ENCODE data around the gene CDC73. TPM values are rescaled to one million over a fixed set of nuclear protein-coding genes. Genes with fewer than 3 reads are reported as not detected.

The CDC73 gene
- total and polyA plus RNA-seq, 2 of the 13 experiments (the other 11 are each of a cell fraction or from before 2014, with no cell fraction given): 20.2 to 26.3 TPM

DNA sequence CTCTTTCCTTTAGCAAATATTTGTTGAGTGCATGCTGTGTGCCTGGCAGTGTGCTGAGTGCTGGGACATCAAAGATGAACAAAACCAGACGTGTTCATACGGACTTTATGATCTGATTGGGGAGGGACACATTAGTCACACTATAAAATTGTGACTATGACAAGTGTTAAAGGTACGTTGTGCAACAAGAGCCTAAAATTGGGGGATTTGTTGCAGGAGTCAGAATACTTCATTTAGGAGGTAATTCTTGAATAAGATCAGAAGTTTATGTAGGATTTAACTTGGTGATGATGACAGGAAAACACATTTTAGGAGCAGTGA lies 35.0 kb downstream of the CDC73 start:
- TF ChIP-seq ZSCAN22 (CRISPR knock-in tag; IDR thresholded peaks at IDR 0.05) (no peak), MAFG (CRISPR knock-in tag; IDR thresholded peaks at IDR 0.05) (no peak), HOXD1 (CRISPR knock-in tag; IDR thresholded peaks at IDR 0.05) (no peak), ZNF839 (CRISPR knock-in tag; IDR thresholded peaks at IDR 0.05; ENCODE audit: borderline replicate concordance) (no peak), TAF15 (IDR thresholded peaks at IDR 0.05; ENCODE audit: low read depth, low read length, poor library complexity, severe bottlenecking) (no peak), NCOR1 (IDR thresholded peaks at IDR 0.05; ENCODE audit: borderline replicate concordance, low read length) (no peak), NKX3-1 (CRISPR knock-in tag; IDR thresholded peaks at IDR 0.05) (no peak)
- TF ChIP-seq, protein P1, sequence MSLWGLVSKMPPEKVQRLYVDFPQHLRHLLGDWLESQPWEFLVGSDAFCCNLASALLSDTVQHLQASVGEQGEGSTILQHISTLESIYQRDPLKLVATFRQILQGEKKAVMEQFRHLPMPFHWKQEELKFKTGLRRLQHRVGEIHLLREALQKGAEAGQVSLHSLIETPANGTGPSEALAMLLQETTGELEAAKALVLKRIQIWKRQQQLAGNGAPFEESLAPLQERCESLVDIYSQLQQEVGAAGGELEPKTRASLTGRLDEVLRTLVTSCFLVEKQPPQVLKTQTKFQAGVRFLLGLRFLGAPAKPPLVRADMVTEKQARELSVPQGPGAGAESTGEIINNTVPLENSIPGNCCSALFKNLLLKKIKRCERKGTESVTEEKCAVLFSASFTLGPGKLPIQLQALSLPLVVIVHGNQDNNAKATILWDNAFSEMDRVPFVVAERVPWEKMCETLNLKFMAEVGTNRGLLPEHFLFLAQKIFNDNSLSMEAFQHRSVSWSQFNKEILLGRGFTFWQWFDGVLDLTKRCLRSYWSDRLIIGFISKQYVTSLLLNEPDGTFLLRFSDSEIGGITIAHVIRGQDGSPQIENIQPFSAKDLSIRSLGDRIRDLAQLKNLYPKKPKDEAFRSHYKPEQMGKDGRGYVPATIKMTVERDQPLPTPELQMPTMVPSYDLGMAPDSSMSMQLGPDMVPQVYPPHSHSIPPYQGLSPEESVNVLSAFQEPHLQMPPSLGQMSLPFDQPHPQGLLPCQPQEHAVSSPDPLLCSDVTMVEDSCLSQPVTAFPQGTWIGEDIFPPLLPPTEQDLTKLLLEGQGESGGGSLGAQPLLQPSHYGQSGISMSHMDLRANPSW (CRISPR knock-in tag; IDR thresholded peaks at IDR 0.05; ENCODE audit: borderline replicate concordance): no peak
- TF ChIP-seq, protein P2, sequence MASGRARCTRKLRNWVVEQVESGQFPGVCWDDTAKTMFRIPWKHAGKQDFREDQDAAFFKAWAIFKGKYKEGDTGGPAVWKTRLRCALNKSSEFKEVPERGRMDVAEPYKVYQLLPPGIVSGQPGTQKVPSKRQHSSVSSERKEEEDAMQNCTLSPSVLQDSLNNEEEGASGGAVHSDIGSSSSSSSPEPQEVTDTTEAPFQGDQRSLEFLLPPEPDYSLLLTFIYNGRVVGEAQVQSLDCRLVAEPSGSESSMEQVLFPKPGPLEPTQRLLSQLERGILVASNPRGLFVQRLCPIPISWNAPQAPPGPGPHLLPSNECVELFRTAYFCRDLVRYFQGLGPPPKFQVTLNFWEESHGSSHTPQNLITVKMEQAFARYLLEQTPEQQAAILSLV (CRISPR knock-in tag; IDR thresholded peaks at IDR 0.05; ENCODE audit: borderline replicate concordance): no peak
- TF ChIP-seq, protein P3, sequence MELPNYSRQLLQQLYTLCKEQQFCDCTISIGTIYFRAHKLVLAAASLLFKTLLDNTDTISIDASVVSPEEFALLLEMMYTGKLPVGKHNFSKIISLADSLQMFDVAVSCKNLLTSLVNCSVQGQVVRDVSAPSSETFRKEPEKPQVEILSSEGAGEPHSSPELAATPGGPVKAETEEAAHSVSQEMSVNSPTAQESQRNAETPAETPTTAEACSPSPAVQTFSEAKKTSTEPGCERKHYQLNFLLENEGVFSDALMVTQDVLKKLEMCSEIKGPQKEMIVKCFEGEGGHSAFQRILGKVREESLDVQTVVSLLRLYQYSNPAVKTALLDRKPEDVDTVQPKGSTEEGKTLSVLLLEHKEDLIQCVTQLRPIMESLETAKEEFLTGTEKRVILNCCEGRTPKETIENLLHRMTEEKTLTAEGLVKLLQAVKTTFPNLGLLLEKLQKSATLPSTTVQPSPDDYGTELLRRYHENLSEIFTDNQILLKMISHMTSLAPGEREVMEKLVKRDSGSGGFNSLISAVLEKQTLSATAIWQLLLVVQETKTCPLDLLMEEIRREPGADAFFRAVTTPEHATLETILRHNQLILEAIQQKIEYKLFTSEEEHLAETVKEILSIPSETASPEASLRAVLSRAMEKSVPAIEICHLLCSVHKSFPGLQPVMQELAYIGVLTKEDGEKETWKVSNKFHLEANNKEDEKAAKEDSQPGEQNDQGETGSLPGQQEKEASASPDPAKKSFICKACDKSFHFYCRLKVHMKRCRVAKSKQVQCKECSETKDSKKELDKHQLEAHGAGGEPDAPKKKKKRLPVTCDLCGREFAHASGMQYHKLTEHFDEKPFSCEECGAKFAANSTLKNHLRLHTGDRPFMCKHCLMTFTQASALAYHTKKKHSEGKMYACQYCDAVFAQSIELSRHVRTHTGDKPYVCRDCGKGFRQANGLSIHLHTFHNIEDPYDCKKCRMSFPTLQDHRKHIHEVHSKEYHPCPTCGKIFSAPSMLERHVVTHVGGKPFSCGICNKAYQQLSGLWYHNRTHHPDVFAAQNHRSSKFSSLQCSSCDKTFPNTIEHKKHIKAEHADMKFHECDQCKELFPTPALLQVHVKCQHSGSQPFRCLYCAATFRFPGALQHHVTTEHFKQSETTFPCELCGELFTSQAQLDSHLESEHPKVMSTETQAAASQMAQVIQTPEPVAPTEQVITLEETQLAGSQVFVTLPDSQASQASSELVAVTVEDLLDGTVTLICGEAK (IDR thresholded peaks at IDR 0.05): no peak
- TF ChIP-seq, protein P3 (CRISPR knock-in tag; IDR thresholded peaks at IDR 0.05): no peak
- Histone ChIP-seq H3K9me3 (ENCODE audit: low read length) (no peaks in the 10 kb centered on the region), H3K27me3 (ENCODE audit: control insufficient read depth in 1 of 2, insufficient read depth in 2 of 2, low read length in 2 of 2) (no peaks in the 10 kb centered on the region), H3K9ac (ENCODE audit: insufficient read depth, low read depth, low read length) (no peak overlapping the region), H3K4me1 (ENCODE audit: insufficient read depth, low read length) (peaks cover 20% of the 10 kb centered on the region), H3K27ac (ENCODE audit: extremely low read length, insufficient read depth, low read length) (no peak overlapping the region), H3K4me3 (replicated peaks in 1 of 3; ENCODE audit: insufficient read depth in 1 of 3, low read depth in 2 of 3, low read length in 3 of 3) (no peak overlapping the region), H3K36me3 (replicated peaks in 1 of 2; ENCODE audit: control insufficient read depth in 1 of 2, insufficient read depth in 2 of 2, low read length in 2 of 2) (peaks cover 2 to 17% of the 10 kb centered on the region in 2 experiments; a peak in 3 of 5 replicates), H2AFZ (ENCODE audit: low read length) (no peak overlapping the region), H4K20me1 (ENCODE audit: insufficient read depth, low read length) (no peaks in the 10 kb centered on the region; the same call in 1 of the 2 replicates), H3K4me2 (ENCODE audit: low read depth, low read length) (no peak overlapping the region), H3K79me2 (ENCODE audit: insufficient read depth, low read length) (peaks cover 6% of the 10 kb centered on the region)
- ChIA-PET CTCF (ENCODE audit: low intra/inter-chr PET ratio, low total read pairs) (no interaction called here), POLR2A (no interaction called here)
- no peak for ATAC-seq
- no TSS peak for BruUV-seq (replicated peaks)
- FAIRE-seq: no peak
- DNase-seq (ENCODE audit: low spot score): no peak
- in situ Hi-C loops (cut with HindIII; ENCODE audit: extremely low pct_ligation_motif_present, low pct_unique_long_range_greater_than_20kb): no loop called here
- WGBS (ENCODE audit: low lambda C conversion rate): 78% methylated on average over 3 of the region's 3 CpGs
- intact Hi-C loops (cut with micrococcal nuclease; ENCODE audit: unreplicated experiment): no loop called here

Measured in HepG2 (cell line).